ENCODE results near the gene RFX2. TPM values are rescaled to one million over a fixed set of nuclear protein-coding genes. Genes with fewer than 3 reads are reported as not detected.

Gene RFX2
- total RNA-seq, 1 donor from 2014 or later: 4.2 TPM

- no peak for DNase-seq (ENCODE audit: low read depth)
- H3K4me3 ChIP-seq (ENCODE audit: low read depth, low read length): no peak overlapping the region
- TF ChIP-seq, protein P1, sequence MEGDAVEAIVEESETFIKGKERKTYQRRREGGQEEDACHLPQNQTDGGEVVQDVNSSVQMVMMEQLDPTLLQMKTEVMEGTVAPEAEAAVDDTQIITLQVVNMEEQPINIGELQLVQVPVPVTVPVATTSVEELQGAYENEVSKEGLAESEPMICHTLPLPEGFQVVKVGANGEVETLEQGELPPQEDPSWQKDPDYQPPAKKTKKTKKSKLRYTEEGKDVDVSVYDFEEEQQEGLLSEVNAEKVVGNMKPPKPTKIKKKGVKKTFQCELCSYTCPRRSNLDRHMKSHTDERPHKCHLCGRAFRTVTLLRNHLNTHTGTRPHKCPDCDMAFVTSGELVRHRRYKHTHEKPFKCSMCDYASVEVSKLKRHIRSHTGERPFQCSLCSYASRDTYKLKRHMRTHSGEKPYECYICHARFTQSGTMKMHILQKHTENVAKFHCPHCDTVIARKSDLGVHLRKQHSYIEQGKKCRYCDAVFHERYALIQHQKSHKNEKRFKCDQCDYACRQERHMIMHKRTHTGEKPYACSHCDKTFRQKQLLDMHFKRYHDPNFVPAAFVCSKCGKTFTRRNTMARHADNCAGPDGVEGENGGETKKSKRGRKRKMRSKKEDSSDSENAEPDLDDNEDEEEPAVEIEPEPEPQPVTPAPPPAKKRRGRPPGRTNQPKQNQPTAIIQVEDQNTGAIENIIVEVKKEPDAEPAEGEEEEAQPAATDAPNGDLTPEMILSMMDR (conservative IDR thresholded peaks at IDR 0.05; ENCODE audit: low read depth, low read length): no peak
These were observed 49.5 kb downstream of the RFX2 start for GRCh38 chr19:6060600-6061375.

GRCh38 chr19:6059988-6060599 is 50.2 kb downstream of the RFX2 start:
- DNase-seq (ENCODE audit: low read depth): no peak
- TF ChIP-seq, protein P1 (conservative IDR thresholded peaks at IDR 0.05; ENCODE audit: low read depth, low read length): no peak
- H3K4me3 ChIP-seq (ENCODE audit: low read depth, low read length): no peak overlapping the region

GRCh38 chr19:6059396-6059947 is 50.8 kb downstream of the RFX2 start:
- TF ChIP-seq, protein P1 (conservative IDR thresholded peaks at IDR 0.05; ENCODE audit: low read depth, low read length): no peak
- no peak overlapping the region for H3K4me3 ChIP-seq (ENCODE audit: low read depth, low read length)
- no peak for DNase-seq (ENCODE audit: low read depth)

- TF ChIP-seq, protein P1 (conservative IDR thresholded peaks at IDR 0.05; ENCODE audit: low read depth, low read length): no peak
- no peak overlapping the region for H3K4me3 ChIP-seq (ENCODE audit: low read depth, low read length)
- no peak for DNase-seq (ENCODE audit: low read depth)
These were observed 51.6 kb downstream of the RFX2 start for GRCh38 chr19:6058518-6059201.

- no peak for DNase-seq (ENCODE audit: low read depth)
- TF ChIP-seq, protein P1 (conservative IDR thresholded peaks at IDR 0.05; ENCODE audit: low read depth, low read length): no peak
- no peak overlapping the region for H3K4me3 ChIP-seq (ENCODE audit: low read depth, low read length)
These were observed 52.4 kb downstream of the RFX2 start for GRCh38 chr19:6057651-6058517.
